HG03432 (cell line): ENCODE results near the gene THADA.

Experiments used
- ATAC-seq: cut with Tn5 transposase; IDR thresholded peaks from one replicate; pipeline ENCODE4 v1.9.1; 2021; ENCODE audit warnings: mild to moderate bottlenecking, moderate library complexity; ENCODE audit not compliant: unreplicated experiment

The THADA gene

GRCh38 chr2:43217228-43218154, 378.3 kb downstream of the THADA start:
- no peak for ATAC-seq

GRCh38 chr2:43216629-43217028, 379.2 kb downstream of the THADA start:
- no peak for ATAC-seq

- ATAC-seq, result no peak
These were observed 380.1 kb downstream of the THADA start for GRCh38 chr2:43215673-43216255.

- ATAC-seq, result no peak
These were observed 381.6 kb downstream of the THADA start for GRCh38 chr2:43214253-43214652.

GRCh38 chr2:43212931-43213330, 382.9 kb downstream of the THADA start:
- ATAC-seq, result no peak

- ATAC-seq, result no peak
These were observed 383.5 kb downstream of the THADA start for GRCh38 chr2:43212216-43212835.

- no peak for ATAC-seq
These were observed 385.2 kb downstream of the THADA start for GRCh38 chr2:43210467-43211303.

GRCh38 chr2:43210125-43210466, 385.7 kb downstream of the THADA start:
- no peak for ATAC-seq

- ATAC-seq, result no peak
These were observed 386.6 kb downstream of the THADA start for GRCh38 chr2:43209204-43209717.

GRCh38 chr2:43207553-43208300, 388.1 kb downstream of the THADA start:
- no peak for ATAC-seq

- no peak for ATAC-seq
These were observed 389.2 kb downstream of the THADA start for GRCh38 chr2:43206602-43207001.

- ATAC-seq, result no peak
These were observed 392.5 kb downstream of the THADA start for GRCh38 chr2:43203373-43203772.

GRCh38 chr2:43202289-43202688, 393.5 kb downstream of the THADA start:
- ATAC-seq, result no peak

- ATAC-seq, result no peak
These were observed 394.3 kb downstream of the THADA start for GRCh38 chr2:43201497-43201896.

- no peak for ATAC-seq
These were observed 394.8 kb downstream of the THADA start for GRCh38 chr2:43201016-43201415.

GRCh38 chr2:43199492-43200488, 396.0 kb downstream of the THADA start:
- ATAC-seq, result no peak

GRCh38 chr2:43198263-43198662, 397.6 kb downstream of the THADA start:
- ATAC-seq, result no peak

GRCh38 chr2:43197588-43197896, 398.3 kb downstream of the THADA start:
- ATAC-seq, result no peak
